ENCODE results near the gene WFDC2. TPM values are rescaled to one million over a fixed set of nuclear protein-coding genes. Genes with fewer than 3 reads are reported as not detected.

The WFDC2 gene
- total and polyA plus RNA-seq, 2 experiments from 2014 or later, result 12.6 to 99.1 TPM

DNA sequence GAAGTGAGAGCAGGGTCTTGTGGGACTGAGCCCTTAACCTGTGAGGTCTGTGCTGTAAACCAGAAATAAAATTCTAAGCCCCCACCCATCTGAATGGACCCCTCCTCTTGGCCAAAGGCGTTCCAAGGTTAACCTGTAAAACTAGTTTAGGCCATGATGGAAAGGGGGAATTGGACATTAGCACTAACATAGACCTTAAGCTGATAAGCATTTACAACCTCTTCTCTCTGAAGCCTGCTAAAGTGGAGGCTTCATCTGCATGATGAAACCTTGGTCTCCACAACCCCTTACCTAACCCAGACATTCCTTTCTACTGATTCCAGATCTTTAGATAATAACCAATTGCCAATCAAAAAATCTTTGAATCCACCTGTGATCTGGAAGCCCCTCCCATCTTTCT lies 27.8 kb upstream of the WFDC2 start:
- Histone ChIP-seq H3K9me3 (ENCODE audit: low read depth) (no peaks in the 10 kb centered on the region), H4K20me1 (ENCODE audit: insufficient read depth, poor library complexity, severe bottlenecking) (no peaks in the 10 kb centered on the region), H3K79me2 (no peaks in the 10 kb centered on the region), H3K27me3 (no peaks in the 10 kb centered on the region), H3K4me2 (no peak overlapping the region), H3K36me3 (replicated peaks; ENCODE audit: insufficient read depth, low read depth) (no peaks in the 10 kb centered on the region), H2AFZ (no peak overlapping the region), H3K9me2 (replicated peaks; ENCODE audit: insufficient read depth) (no peaks in the 10 kb centered on the region), H3K4me1 (ENCODE audit: insufficient read depth) (peaks cover 3% of the 10 kb centered on the region), H3K27ac (peak overlapping the region; percentile 80), H3K4me3 (no peak overlapping the region)
- DNase-seq (ENCODE audit: low spot score), result peak; percentile 21
- 16% methylated on average over 1 of the region's 1 CpG for WGBS (ENCODE audit: low lambda C conversion rate, missing lambda C conversion rate)
- no peak for TF ChIP-seq EZH2 (IDR thresholded peaks at IDR 0.05; ENCODE audit: borderline replicate concordance)
- TF ChIP-seq CTCF (IDR thresholded peaks at IDR 0.05; ENCODE audit: poor library complexity), result no peak
- no peak for TF ChIP-seq EZH2phosphoT487 (IDR thresholded peaks at IDR 0.05; ENCODE audit: low read depth, severe bottlenecking, unreplicated experiment)

DNA sequence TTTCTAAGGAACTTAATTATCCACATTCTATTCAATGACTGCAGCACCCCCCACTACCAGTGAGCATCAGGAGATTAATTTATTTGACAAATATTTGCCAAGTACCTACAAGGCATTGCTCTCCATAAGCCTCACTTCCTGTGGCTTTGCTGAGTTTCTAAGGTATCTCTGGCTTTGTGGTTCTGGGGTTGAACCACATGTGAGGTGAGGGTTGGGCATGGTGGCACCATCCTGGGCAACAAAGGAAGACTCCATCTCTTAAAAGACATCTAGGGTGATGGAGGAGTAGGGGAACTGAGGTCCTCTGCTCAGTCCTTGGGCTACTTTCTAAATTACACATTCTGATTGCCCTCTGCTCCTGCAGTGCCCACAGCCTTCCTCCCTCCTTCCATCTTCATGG lies 25.5 kb upstream of the WFDC2 start:
- no peaks in the 10 kb centered on the region for H4K20me1 ChIP-seq (ENCODE audit: insufficient read depth, poor library complexity, severe bottlenecking)
- no peak overlapping the region for H3K4me2 ChIP-seq
- H3K4me3 ChIP-seq, result no peak overlapping the region
- DNase-seq (ENCODE audit: low spot score), result no peak
- H2AFZ ChIP-seq, result no peak overlapping the region
- no peaks in the 10 kb centered on the region for H3K9me3 ChIP-seq (ENCODE audit: low read depth)
- H3K36me3 ChIP-seq (replicated peaks; ENCODE audit: insufficient read depth, low read depth), result no peaks in the 10 kb centered on the region
- no peaks in the 10 kb centered on the region for H3K79me2 ChIP-seq
- no peak for TF ChIP-seq CTCF (IDR thresholded peaks at IDR 0.05; ENCODE audit: poor library complexity)
- TF ChIP-seq EZH2 (IDR thresholded peaks at IDR 0.05; ENCODE audit: borderline replicate concordance), result no peak
- no peak for TF ChIP-seq EZH2phosphoT487 (IDR thresholded peaks at IDR 0.05; ENCODE audit: low read depth, severe bottlenecking, unreplicated experiment)
- peak overlapping the region; percentile 37 for H3K27ac ChIP-seq
- peaks cover 3% of the 10 kb centered on the region for H3K4me1 ChIP-seq (ENCODE audit: insufficient read depth)
- no peaks in the 10 kb centered on the region for H3K27me3 ChIP-seq
- H3K9me2 ChIP-seq (replicated peaks; ENCODE audit: insufficient read depth), result no peaks in the 10 kb centered on the region

DNA sequence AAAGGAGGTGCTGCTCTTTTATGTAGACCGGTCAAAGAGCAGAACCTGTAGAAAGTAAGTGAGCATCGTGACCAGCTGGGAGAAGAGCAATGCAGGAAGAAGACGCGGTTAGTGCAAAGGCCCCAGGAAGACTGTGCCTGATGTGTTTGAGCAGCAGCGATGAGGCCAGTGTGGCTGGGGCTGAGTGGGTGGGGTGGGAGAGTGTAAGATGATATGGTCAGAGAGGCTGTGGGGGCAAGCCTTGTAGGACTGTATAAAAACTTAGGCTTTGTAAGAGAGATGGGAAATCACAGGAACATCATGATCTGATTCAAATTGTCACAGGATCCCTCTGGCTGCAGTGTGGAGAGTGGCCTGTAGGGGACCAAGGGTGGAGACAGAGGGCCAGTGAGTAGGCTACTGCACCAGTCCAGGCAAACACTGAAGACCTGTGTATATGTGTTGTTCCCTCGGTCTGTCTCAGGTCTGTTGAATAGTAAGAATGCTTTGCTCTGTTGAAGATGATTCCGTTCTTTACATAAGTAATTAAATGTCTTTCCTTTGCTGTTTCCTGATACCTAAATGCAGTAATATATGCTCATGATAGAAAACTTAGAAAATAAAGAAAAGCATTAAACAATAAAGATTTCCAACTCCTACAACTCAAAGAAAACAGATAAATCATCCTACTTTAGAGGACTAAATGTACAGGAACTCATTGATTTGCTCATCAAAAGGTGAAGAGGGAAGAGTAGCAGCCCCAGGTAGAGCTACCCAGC lies 23.6 kb upstream of the WFDC2 start:
- Histone ChIP-seq H3K4me3 (no peak overlapping the region), H3K79me2 (no peaks in the 10 kb centered on the region), H3K27me3 (no peaks in the 10 kb centered on the region), H3K27ac (no peak overlapping the region), H3K36me3 (replicated peaks; ENCODE audit: insufficient read depth, low read depth) (no peaks in the 10 kb centered on the region), H2AFZ (no peak overlapping the region), H4K20me1 (ENCODE audit: insufficient read depth, poor library complexity, severe bottlenecking) (no peaks in the 10 kb centered on the region), H3K4me2 (no peak overlapping the region), H3K4me1 (ENCODE audit: insufficient read depth) (peaks cover 3% of the 10 kb centered on the region), H3K9me2 (replicated peaks; ENCODE audit: insufficient read depth) (no peaks in the 10 kb centered on the region), H3K9me3 (ENCODE audit: low read depth) (no peaks in the 10 kb centered on the region)
- no peak for DNase-seq (ENCODE audit: low spot score)
- TF ChIP-seq EZH2 (IDR thresholded peaks at IDR 0.05; ENCODE audit: borderline replicate concordance) (no peak), CTCF (IDR thresholded peaks at IDR 0.05; ENCODE audit: poor library complexity) (peak; percentile 30), EZH2phosphoT487 (IDR thresholded peaks at IDR 0.05; ENCODE audit: low read depth, severe bottlenecking, unreplicated experiment) (no peak)
- 63% methylated on average over 7 of the region's 7 CpGs for WGBS (ENCODE audit: low lambda C conversion rate, missing lambda C conversion rate)

Data from hepatocyte (in vitro differentiated cells).